Measurements from ENCODE around the gene ZNF157. TPM values are rescaled to one million over a fixed set of nuclear protein-coding genes. Genes with fewer than 3 reads are reported as not detected.

Gene ZNF157
- total RNA-seq, 1 experiment from 2014 or later = 0.81 TPM

GRCh38 chrX:47413179-47413594 is 42.8 kb downstream of the ZNF157 start:
- H3K14ac ChIP-seq (ENCODE audit: insufficient read depth, low read length) = no peak overlapping the region
- no peaks in the 10 kb centered on the region for H3K27me3 ChIP-seq (ENCODE audit: insufficient read depth, low read length)
- peaks cover 70% of the 10 kb centered on the region for H3K9me3 ChIP-seq (ENCODE audit: control insufficient read depth, low read depth, low read length)
- H3K4me1 ChIP-seq (ENCODE audit: insufficient read depth, low read length) = no peaks in the 10 kb centered on the region
- no peak overlapping the region for H2BK12ac ChIP-seq (ENCODE audit: insufficient read length, low read depth, low read length)
- no peaks in the 10 kb centered on the region for H3K79me2 ChIP-seq (ENCODE audit: insufficient read depth, low read length)
- H3K18ac ChIP-seq (ENCODE audit: insufficient read length, low read depth, low read length) = no peak overlapping the region
- no peak overlapping the region for H3K9ac ChIP-seq (ENCODE audit: extremely low read depth, insufficient read length, low read length)
- no peaks in the 10 kb centered on the region for H3K23me2 ChIP-seq (ENCODE audit: insufficient read length, low read depth, low read length, poor library complexity, severe bottlenecking)
- H3K9me3 Mint-ChIP-seq = peaks cover 86 to 91% of the 10 kb centered on the region in 2 experiments
- no peak overlapping the region for H2BK120ac ChIP-seq (ENCODE audit: low read depth, low read length, poor library complexity, severe bottlenecking)
- H3K27ac Mint-ChIP-seq = no peak overlapping the region
- H2AFZ ChIP-seq (ENCODE audit: low read length) = no peak overlapping the region
- H2BK5ac ChIP-seq (ENCODE audit: insufficient read length, low read length) = no peak overlapping the region
- no peak overlapping the region for H3T11ph ChIP-seq (ENCODE audit: low read length)
- no peaks in the 10 kb centered on the region for H3K79me1 ChIP-seq (ENCODE audit: insufficient read depth, low read depth, low read length, poor library complexity, severe bottlenecking)
- H3K4ac ChIP-seq (ENCODE audit: low read depth, low read length) = no peak overlapping the region
- DNase-seq = no peak
- no peak overlapping the region for H3K56ac ChIP-seq (ENCODE audit: insufficient read length, low read depth, low read length)
- no peak overlapping the region for H3K4me2 ChIP-seq (ENCODE audit: insufficient read depth, insufficient read length, low read length)
- H3K23ac ChIP-seq (ENCODE audit: insufficient read length, low read depth, low read length) = no peak overlapping the region
- no peaks in the 10 kb centered on the region for H4K20me1 ChIP-seq (ENCODE audit: control insufficient read depth, insufficient read depth, insufficient read length)
- H3K4me1 Mint-ChIP-seq = no peaks in the 10 kb centered on the region
- H4K8ac ChIP-seq (replicated peaks; ENCODE audit: insufficient read length, low read depth, low read length) = no peak overlapping the region
- TF ChIP-seq CTCF (conservative IDR thresholded peaks at IDR 0.05) = no peak
- no peak overlapping the region for H4K91ac ChIP-seq (ENCODE audit: insufficient read length, low read depth, low read length)
- 0 out of 2 replicates have a peak, but pooled peaks cover 3% of the 10 kb centered on the region for H3K27me3 Mint-ChIP-seq (ENCODE audit: low read depth)
- no peak overlapping the region for H2BK15ac ChIP-seq (ENCODE audit: low read depth, low read length)
- H3K27ac ChIP-seq (ENCODE audit: insufficient read length, low read depth, low read length) = no peak overlapping the region
- H3K36me3 Mint-ChIP-seq (ENCODE audit: insufficient read depth in 1 of 3, low read depth in 3 of 3) = peaks cover 30 to 54% (median 45%) of the 10 kb centered on the region in 3 experiments
- no peak overlapping the region for H2AK5ac ChIP-seq (ENCODE audit: insufficient read length, low read length)
- no CpG with 5 or more reads among the region's 8 CpGs for WGBS (ENCODE audit: extremely low coverage, insufficient read length, low lambda C conversion rate)
- H3K4me3 Mint-ChIP-seq = no peak overlapping the region
- H2BK20ac ChIP-seq (ENCODE audit: low read depth, low read length, poor library complexity, severe bottlenecking) = no peak overlapping the region
- H4K5ac ChIP-seq (ENCODE audit: insufficient read length, low read depth, low read length) = no peak overlapping the region
